Stimulated activated CD8-positive, alpha-beta memory T cell treated with anti-CD3 and anti-CD28 coated beads, Interleukin-15, amount 100 ng/mL, for 24 hours (primary cell): ENCODE data around the gene CYSLTR2.

Source experiments
- DNase-seq: peaks from one replicate; pipeline ENCODE4 v3.0.0-alpha.2; 2020; ENCODE audit warnings: low read depth

The CYSLTR2 gene

GRCh38 chr13:48739386-48739964 is 85.7 kb downstream of the CYSLTR2 start:
- DNase-seq, result no peak

DNA sequence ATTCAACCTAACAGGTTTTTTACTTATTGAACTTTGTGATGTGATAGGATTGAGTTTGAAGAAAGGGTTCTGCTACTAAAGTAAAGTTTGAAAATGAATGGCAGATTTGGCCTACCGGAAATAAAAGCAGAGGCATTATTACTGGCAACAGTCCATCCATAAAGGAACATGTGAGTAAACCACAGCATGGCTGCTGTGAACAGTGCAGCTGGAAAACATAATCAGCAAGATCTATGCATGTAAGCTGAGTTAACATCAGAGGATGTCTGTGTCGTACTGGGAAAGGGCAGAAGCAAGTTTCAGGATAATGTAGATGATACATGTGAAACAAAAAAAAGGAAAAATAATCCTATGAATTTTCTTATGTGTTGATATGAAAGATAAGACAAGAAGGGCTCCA is 87.6 kb downstream of the CYSLTR2 start:
- DNase-seq, result no peak

DNA sequence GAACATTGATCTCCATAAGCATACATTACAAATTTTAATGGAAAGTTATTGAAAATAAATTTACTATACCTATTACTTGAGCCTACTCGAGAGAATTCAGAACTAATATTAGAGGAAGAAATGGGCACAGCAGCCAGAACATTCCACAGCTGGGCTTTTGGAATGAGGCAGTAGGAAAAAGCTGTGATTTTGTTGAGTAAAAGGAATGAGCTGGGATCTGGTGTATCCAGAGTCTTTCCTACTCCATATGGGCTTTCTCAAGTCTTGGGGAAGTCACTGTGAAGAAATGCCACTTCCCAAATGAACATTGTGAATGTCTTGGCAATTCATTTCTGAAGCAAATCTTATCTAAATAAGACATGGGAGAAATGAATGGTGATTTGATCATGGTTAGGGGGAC is 93.1 kb downstream of the CYSLTR2 start:
- DNase-seq, result no peak

- DNase-seq, result no peak
Observed at GRCh38 chr13:48748681-48749080, 95.0 kb downstream of the CYSLTR2 start.

GRCh38 chr13:48749144-48749543 is 95.4 kb downstream of the CYSLTR2 start:
- DNase-seq, result no peak

GRCh38 chr13:48749699-48750473 is 96.2 kb downstream of the CYSLTR2 start:
- DNase-seq, result peak; percentile 36

GRCh38 chr13:48750588-48751383 is 97.1 kb downstream of the CYSLTR2 start:
- DNase-seq, result no peak

DNA sequence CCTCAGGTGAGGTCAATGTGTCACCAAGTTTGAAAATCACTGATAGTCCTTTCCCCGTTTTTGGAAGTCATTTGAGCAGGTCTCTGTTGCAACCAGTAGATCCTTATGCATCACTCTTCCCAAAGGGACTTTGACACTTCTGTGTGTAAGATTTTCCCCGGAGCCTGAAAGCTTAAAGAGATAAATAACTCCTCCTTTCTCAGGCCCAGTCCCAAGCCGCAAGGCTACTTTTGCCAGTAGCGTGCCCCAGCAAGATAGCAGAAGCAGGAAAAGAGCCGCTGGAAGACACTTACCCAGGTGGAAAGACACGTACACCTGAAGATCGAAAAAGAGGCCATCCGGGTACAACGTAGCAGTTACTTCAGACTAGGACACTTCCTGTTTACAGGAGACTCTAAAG is 106.9 kb downstream of the CYSLTR2 start:
- no peak for DNase-seq
